ENCODE results near the gene TNNT2. TPM values are rescaled to one million over a fixed set of nuclear protein-coding genes. Genes with fewer than 3 reads are reported as not detected.
A peak's percentile ranks its signal among the peaks of the same experiment; 100 is the strongest.

The TNNT2 gene
- total and polyA plus RNA-seq, 2 of the 8 experiments (the other 6 are each of a cell fraction or from before 2014, with no cell fraction given) = 3.1 to 21.0 TPM

- H2BK20ac ChIP-seq (ENCODE audit: low read length) = no peak overlapping the region
- TF ChIP-seq CREB1 (IDR thresholded peaks at IDR 0.05) (no peak), RBBP5 (IDR thresholded peaks at IDR 0.05; ENCODE audit: borderline replicate concordance, low read depth, low read length) (no peak), KDM1A (IDR thresholded peaks at IDR 0.05; ENCODE audit: borderline replicate concordance, low read length) (no peak)
- ChIA-PET CTCF (ENCODE audit: partially characterized antibody) (interaction anchor here (0.6 to 13.6 kb wide), 8 partner anchors 9 to 1561 kb away, joined by 3 to 151 read pairs (median 4); no protein-coding TSS in a partner anchor), POLR2A (ENCODE audit: partially characterized antibody) (no interaction called here)
- H3K23ac ChIP-seq (ENCODE audit: insufficient read length) = no peak overlapping the region
- no peak overlapping the region for H3K4me3 ChIP-seq (ENCODE audit: extremely low read depth in 1 of 4, insufficient read depth in 2 of 4, low read depth in 3 of 4, low read length in 4 of 4)
- H3K79me1 ChIP-seq (ENCODE audit: low read depth, low read length) = no peaks in the 10 kb centered on the region
- H3K36me3 ChIP-seq (ENCODE audit: control insufficient read depth in 2 of 4, insufficient read depth in 4 of 4, low read length in 3 of 4) = no peaks in the 10 kb centered on the region
- H2AFZ ChIP-seq (ENCODE audit: low read length) = no peak overlapping the region
- H2BK5ac ChIP-seq (ENCODE audit: low read depth, low read length) = no peak overlapping the region
- H3K18ac ChIP-seq (ENCODE audit: extremely low read depth, low read length) = no peak overlapping the region
- WGBS, 2 experiments (ENCODE audit: extremely low coverage in 1 of 2, insufficient coverage in 1 of 2, insufficient read length in 1 of 2, insufficient replicate concordance in 2 of 2, low coverage in 1 of 2, low lambda C conversion rate in 2 of 2, missing lambda C conversion rate in 1 of 2) = 89% methylated on average over 10 of the region's 12 CpGs; no CpG with 5 or more reads in 1 of the 2 experiments
- H2BK120ac ChIP-seq (replicated peaks; ENCODE audit: low read depth, low read length) = no peak overlapping the region
- H3K14ac ChIP-seq (ENCODE audit: insufficient read length) = no peak overlapping the region
- no peak overlapping the region for H4K91ac ChIP-seq (replicated peaks; ENCODE audit: insufficient read length, low read length)
- H3K4me2 ChIP-seq (ENCODE audit: insufficient read depth in 1 of 2, low read depth in 2 of 2, low read length in 2 of 2) = no peak overlapping the region
- no peaks in the 10 kb centered on the region for H3K4me1 ChIP-seq (replicated peaks in 1 of 4; ENCODE audit: control insufficient read depth in 3 of 4, insufficient read depth in 4 of 4, low read length in 3 of 4)
- no peaks in the 10 kb centered on the region for H3K9me3 ChIP-seq (ENCODE audit: insufficient read depth in 2 of 2, low read depth in 1 of 2, low read length in 1 of 2)
- H3K27ac ChIP-seq (ENCODE audit: low read depth, low read length) = no peak overlapping the region
- H3K4ac ChIP-seq (replicated peaks; ENCODE audit: insufficient read length, low read depth, low read length) = no peak overlapping the region
- no peak overlapping the region for H2AK5ac ChIP-seq (ENCODE audit: low read depth, low read length)
- H3K27me3 ChIP-seq (replicated peaks in 1 of 4; ENCODE audit: control insufficient read depth in 3 of 4, extremely low read depth in 1 of 4, insufficient read depth in 3 of 4, low read length in 3 of 4) = no peaks in the 10 kb centered on the region; a peak in 1 of 7 replicates
- peak overlapping the region; percentile 17; the same call in 1 of the 2 replicates for H2BK12ac ChIP-seq (ENCODE audit: low read depth, low read length)
- H3K9ac ChIP-seq (replicated peaks in 1 of 4; ENCODE audit: extremely low read depth in 1 of 4, low read depth in 3 of 4, low read length in 3 of 4) = no peak overlapping the region
- H3K23me2 ChIP-seq (ENCODE audit: low read depth, low read length) = no peaks in the 10 kb centered on the region; the same call in 1 of the 2 replicates
- H4K20me1 ChIP-seq (replicated peaks in 1 of 2; ENCODE audit: control insufficient read depth in 1 of 2, insufficient read depth in 2 of 2, low read length in 2 of 2) = no peaks in the 10 kb centered on the region
- H3K56ac ChIP-seq (replicated peaks; ENCODE audit: insufficient read length, low read depth, low read length) = no peak overlapping the region
- no peak overlapping the region for H4K8ac ChIP-seq (ENCODE audit: extremely low read depth, insufficient read depth, low read length)
- FAIRE-seq = no peak
- no peak overlapping the region for H2BK15ac ChIP-seq (ENCODE audit: low read length)
- no peaks in the 10 kb centered on the region for H3K79me2 ChIP-seq (ENCODE audit: control insufficient read depth in 1 of 2, insufficient read depth in 2 of 2, low read length in 2 of 2)
- H4K5ac ChIP-seq (ENCODE audit: insufficient read length, low read depth, low read length) = no peak overlapping the region
- DNase-seq (ENCODE audit: low read depth in 1 of 2, low spot score in 2 of 2) = no peak
Observed at GRCh38 chr1:201320168-201320788, 57.2 kb downstream of the TNNT2 start.

Measured in H1 (cell line).